RWPE1 (cell line): ENCODE measurements around the gene CCDC195.

Experiments
- CTCF ChIA-PET: fragments of 350-600 bp; sonication (Branson Sonifier 250); formaldehyde crosslinking; extraction: SDS; loops from one replicate; lab custom pipeline; 2021; lab: Yijun Ruan, JAX
- POLR2A ChIA-PET: fragments of 400-600 bp; formaldehyde crosslinking; extraction: SDS; loops from one replicate; lab custom pipeline; 2020; ENCODE audit warnings: antibody characterized with exemption; ENCODE audit not compliant: low non-redundant PET; lab: Yijun Ruan, JAX
- DNase-seq: peaks from one replicate; pipeline ENCODE4 v3.0.0; 2012; ENCODE audit warnings: low spot score
- H3K27ac ChIP-seq: fragments of 450-650 bp; 2 replicates; pipeline ENCODE4 v1.5.1; 2017
- CTCF ChIP-seq: fragments of 450-650 bp; conservative IDR thresholded peaks from 2 replicates; pipeline ENCODE4 v1.5.1; 2017; ENCODE audit warnings: low read depth, mild to moderate bottlenecking

Gene CCDC195

GRCh38 chr2:224688997-224689396, 27.2 kb downstream of the CCDC195 start:
- no peak for TF ChIP-seq CTCF
- DNase-seq = no peak
- H3K27ac ChIP-seq = no peak overlapping the region
- ChIA-PET POLR2A (no interaction called here), CTCF (interaction anchor here (0.6 to 0.7 kb wide), 3 partner anchors 90 to 575 kb away, joined by 3 to 5 read pairs (median 3); no protein-coding TSS in a partner anchor)

- ChIA-PET CTCF (interaction anchor here (0.6 to 0.9 kb wide), 2 partner anchors 53 to 356 kb away, joined by 3 read pairs; no protein-coding TSS in a partner anchor), POLR2A (no interaction called here)
- H3K27ac ChIP-seq = no peak overlapping the region
- no peak for TF ChIP-seq CTCF
- DNase-seq = no peak
These were observed 29.0 kb downstream of the CCDC195 start for GRCh38 chr2:224687156-224687555.

GRCh38 chr2:224685121-224685520, 31.0 kb downstream of the CCDC195 start:
- ChIA-PET CTCF (interaction anchor here (0.6 kb wide), 1 partner anchor 273 kb away, joined by 3 read pairs; no protein-coding TSS in a partner anchor), POLR2A (no interaction called here)
- H3K27ac ChIP-seq = no peak overlapping the region
- no peak for TF ChIP-seq CTCF
- DNase-seq = no peak

GRCh38 chr2:224682134-224682533, 34.0 kb downstream of the CCDC195 start:
- no peak for TF ChIP-seq CTCF
- H3K27ac ChIP-seq = no peak overlapping the region
- ChIA-PET POLR2A (no interaction called here), CTCF (no interaction called here)
- DNase-seq = no peak

- no peak for DNase-seq
- H3K27ac ChIP-seq = no peak overlapping the region
- POLR2A ChIA-PET = no interaction called here
- CTCF ChIA-PET = no interaction called here
- TF ChIP-seq CTCF = no peak
These were observed 44.4 kb downstream of the CCDC195 start for GRCh38 chr2:224671731-224672130.

- CTCF ChIA-PET = no interaction called here
These were observed 46.0 kb downstream of the CCDC195 start for GRCh38 chr2:224670203-224670602.

More at GRCh38 chr2:224670203-224670602, 46.0 kb downstream of the CCDC195 start:
- no peak for DNase-seq
- H3K27ac ChIP-seq = no peak overlapping the region
- POLR2A ChIA-PET = no interaction called here
- TF ChIP-seq CTCF = no peak
